Esophagus muscularis mucosa (tissue), 4 donors: ENCODE data around the gene BCL6B. TPM values are rescaled to one million over a fixed set of nuclear protein-coding genes. Genes with fewer than 3 reads are reported as not detected.

Experiments
- DNase-seq: peaks from one replicate; pipeline ENCODE4 v3.0.0-alpha.2; 2017; ENCODE audit errors: extremely low spot score
- H3K27ac ChIP-seq, 4 donors: fragments of 200-600 bp; sonication (generic); replicated peaks in 1 of 4; 1 replicate in 3 of 4; 2 replicates in 1 of 4; pipeline ENCODE4 v1.5.1; 2016 to 2019; ENCODE audit warnings: mild to moderate bottlenecking in 1 of 4
- H3K27me3 ChIP-seq, 4 donors: fragments of 200-600 bp; sonication (generic); one replicate each; pipeline versions ENCODE4 v1.5.1 to v1.6.0; 2016 to 2019
- H3K36me3 ChIP-seq, 4 donors: fragments of 200-600 bp; sonication (generic); one replicate each; pipeline ENCODE4 v1.5.1; 2016 to 2019
- H3K4me1 ChIP-seq, 4 donors: fragments of 200-600 bp; sonication (generic); one replicate each; pipeline ENCODE4 v1.5.1; 2016 to 2019
- H3K4me3 ChIP-seq, 4 donors: fragments of 200-600 bp; sonication (generic); 1 replicate in 2 of 4; 2 replicates in 2 of 4; pipeline ENCODE4 v1.5.1; 2016 to 2019; ENCODE audit warnings: mild to moderate bottlenecking in 4 of 4, moderate library complexity in 1 of 4
- H3K9me3 ChIP-seq, 4 donors: fragments of 200-600 bp; sonication (generic); 1 replicate in 3 of 4; 2 replicates in 1 of 4; pipeline ENCODE4 v1.5.1; 2016 to 2019
- CTCF ChIP-seq, 3 experiments: fragments of 200-600 bp in 2 of 3; fragments of 450-650 bp in 1 of 3; sonication (generic) in 2 of 3; IDR thresholded peaks; one replicate each; pipeline ENCODE4 v1.5.1; 2017 to 2019; ENCODE audit warnings: antibody characterized with exemption in 3 of 3, mild to moderate bottlenecking in 2 of 3, moderate library complexity in 1 of 3
- EP300 ChIP-seq: sonication (generic); formaldehyde crosslinking; IDR thresholded peaks from one replicate; pipeline ENCODE4 v1.6.1; 2017; ENCODE audit warnings: antibody characterized with exemption
- POLR2A ChIP-seq: fragments of 450-650 bp; IDR thresholded peaks from one replicate; pipeline ENCODE4 v1.6.1; 2017; ENCODE audit warnings: antibody characterized with exemption, moderate library complexity, mild to moderate bottlenecking, low read depth
- POLR2AphosphoS5 ChIP-seq, 2 donors: sonication (generic); formaldehyde crosslinking; IDR thresholded peaks; one replicate each; pipeline ENCODE4 v1.6.1; 2017; ENCODE audit warnings: antibody characterized with exemption in 2 of 2
- WGBS: methylation state at CpG from one replicate; pipeline ENCODE4 v1.1.5; 2018; 5-methylcytosine and 5-hydroxymethylcytosine counted together
- intact Hi-C: fragments of 100-400 bp; cut with DNase I; formaldehyde crosslinking; loops from one replicate; pipeline ENCODE4 v1.15.1; 2023
- total RNA-seq, 4 donors: library from RNA; depleted of rRNA; stranded (reverse); fragments of >200 nt; gene quantifications; one replicate each; pipeline versions ENCODE4 v1.1.0 to v1.2.1, GENCODE V29; 2016

The BCL6B gene
- total RNA-seq, 4 donors from 2014 or later = 0.83 to 5.0 (median 3.2) TPM

GRCh38 chr17:7007143-7007542, 15.7 kb upstream of the BCL6B start:
- WGBS = 81% methylated on average over 2 of the region's 2 CpGs
- H3K27me3 ChIP-seq = no peaks in the 10 kb centered on the region
- no peak for TF ChIP-seq CTCF (IDR thresholded peaks at IDR 0.05)
- TF ChIP-seq POLR2A = no peak
- no peak for TF ChIP-seq POLR2AphosphoS5 (IDR thresholded peaks at IDR 0.05)
- no peak for TF ChIP-seq EP300
- intact Hi-C loops = loop anchor here (10.0 kb wide), 1 partner anchor 162 kb away; no protein-coding TSS in a partner anchor
- no peak overlapping the region for H3K4me3 ChIP-seq
- no peak for DNase-seq
- no peak overlapping the region for H3K27ac ChIP-seq
- peaks cover 13 to 56% (median 35%) of the 10 kb centered on the region in 4 donors for H3K36me3 ChIP-seq
- H3K9me3 ChIP-seq = no peaks in the 10 kb centered on the region
- peaks cover 16 to 43% (median 28%) of the 10 kb centered on the region in 4 donors for H3K4me1 ChIP-seq

- no peak for TF ChIP-seq EP300
- no peak for TF ChIP-seq CTCF (IDR thresholded peaks at IDR 0.05)
- no peak for TF ChIP-seq POLR2AphosphoS5 (IDR thresholded peaks at IDR 0.05)
- no peak for TF ChIP-seq POLR2A
- Histone ChIP-seq H3K9me3 (no peaks in the 10 kb centered on the region), H3K4me1 (peaks cover 32 to 61% (median 48%) of the 10 kb centered on the region in 4 donors), H3K4me3 (peak overlapping the region in 1 of 4 donors; percentile 90), H3K27ac (no peak overlapping the region), H3K36me3 (peaks cover 0 to 41% (median 21%) of the 10 kb centered on the region in 4 donors), H3K27me3 (no peaks in the 10 kb centered on the region)
- intact Hi-C loops = no loop called here
- DNase-seq = no peak
- 97% methylated on average over 2 of the region's 2 CpGs for WGBS
These were observed 12.3 kb upstream of the BCL6B start for GRCh38 chr17:7010523-7010922.

- H3K27ac ChIP-seq = peak overlapping the region in 2 of 4 donors; percentile 92 to 94
- peaks cover 39 to 69% (median 57%) of the 10 kb centered on the region in 4 donors for H3K4me1 ChIP-seq
- H3K4me3 ChIP-seq = peak overlapping the region; percentile 71 to 94 (median 90)
- peaks cover 0 to 40% (median 20%) of the 10 kb centered on the region in 4 donors for H3K36me3 ChIP-seq
- TF ChIP-seq EP300 (no peak), POLR2A (no peak), POLR2AphosphoS5 (IDR thresholded peaks at IDR 0.05) (no peak), CTCF (IDR thresholded peaks at IDR 0.05) (no peak)
- no peaks in the 10 kb centered on the region for H3K9me3 ChIP-seq
- no peaks in the 10 kb centered on the region for H3K27me3 ChIP-seq
- DNase-seq = no peak
- 56% methylated on average over 14 of the region's 14 CpGs for WGBS
- intact Hi-C loops = no loop called here
These were observed 11.4 kb upstream of the BCL6B start for GRCh38 chr17:7011415-7011814.

GRCh38 chr17:7011942-7012254, 11.0 kb upstream of the BCL6B start:
- intact Hi-C loops = no loop called here
- H3K9me3 ChIP-seq = no peaks in the 10 kb centered on the region
- no peaks in the 10 kb centered on the region for H3K27me3 ChIP-seq
- H3K27ac ChIP-seq = peak overlapping the region; percentile 92 to 98 (median 95)
- TF ChIP-seq POLR2A (no peak), EP300 (no peak), CTCF (IDR thresholded peaks at IDR 0.05) (no peak), POLR2AphosphoS5 (IDR thresholded peaks at IDR 0.05) (no peak)
- H3K4me1 ChIP-seq = peaks cover 44 to 73% (median 61%) of the 10 kb centered on the region in 4 donors
- DNase-seq = no peak
- peak overlapping the region; percentile 71 to 94 (median 90) for H3K4me3 ChIP-seq
- peaks cover 0 to 40% (median 20%) of the 10 kb centered on the region in 4 donors for H3K36me3 ChIP-seq
- 1% methylated on average over 6 of the region's 6 CpGs for WGBS
